Kidney tubule cell (primary cell): ENCODE measurements around the gene BOD1.

Experiments used
- DNase-seq: peaks from one replicate; pipeline ENCODE4 v3.0.0-alpha.2; 2018; ENCODE audit warnings: low spot score

Gene BOD1

DNA sequence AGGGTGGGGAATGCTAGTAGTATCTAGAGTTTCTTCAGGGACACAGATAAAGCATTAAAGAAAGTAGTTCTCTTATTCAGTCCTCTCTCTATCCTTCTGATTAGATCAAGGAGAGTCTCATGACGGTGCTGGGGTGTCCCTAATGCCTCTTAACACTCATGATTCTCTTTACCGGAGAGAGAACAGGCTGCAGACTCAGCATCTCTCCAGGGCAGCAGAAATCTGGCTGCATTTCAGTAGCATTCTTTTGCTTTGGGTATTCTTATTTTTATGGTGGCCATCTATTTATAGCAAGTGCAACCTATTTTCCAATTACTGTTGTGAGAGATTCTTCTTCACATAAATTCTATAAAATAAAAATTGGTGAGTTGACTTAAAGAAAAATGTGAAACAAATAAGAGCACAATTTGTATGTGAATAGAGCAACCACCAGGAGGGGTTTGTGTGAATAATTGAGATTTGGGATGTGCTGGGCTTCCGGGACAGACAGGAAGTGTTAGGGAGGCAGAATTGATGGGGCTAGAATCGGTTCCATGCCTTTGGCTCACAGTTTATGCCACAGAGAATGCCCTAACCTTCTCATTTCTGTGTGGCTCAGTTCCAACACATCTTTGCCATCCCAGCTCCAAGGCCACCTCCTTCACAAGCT is 23.8 kb upstream of the BOD1 start:
- DNase-seq: no peak

DNA sequence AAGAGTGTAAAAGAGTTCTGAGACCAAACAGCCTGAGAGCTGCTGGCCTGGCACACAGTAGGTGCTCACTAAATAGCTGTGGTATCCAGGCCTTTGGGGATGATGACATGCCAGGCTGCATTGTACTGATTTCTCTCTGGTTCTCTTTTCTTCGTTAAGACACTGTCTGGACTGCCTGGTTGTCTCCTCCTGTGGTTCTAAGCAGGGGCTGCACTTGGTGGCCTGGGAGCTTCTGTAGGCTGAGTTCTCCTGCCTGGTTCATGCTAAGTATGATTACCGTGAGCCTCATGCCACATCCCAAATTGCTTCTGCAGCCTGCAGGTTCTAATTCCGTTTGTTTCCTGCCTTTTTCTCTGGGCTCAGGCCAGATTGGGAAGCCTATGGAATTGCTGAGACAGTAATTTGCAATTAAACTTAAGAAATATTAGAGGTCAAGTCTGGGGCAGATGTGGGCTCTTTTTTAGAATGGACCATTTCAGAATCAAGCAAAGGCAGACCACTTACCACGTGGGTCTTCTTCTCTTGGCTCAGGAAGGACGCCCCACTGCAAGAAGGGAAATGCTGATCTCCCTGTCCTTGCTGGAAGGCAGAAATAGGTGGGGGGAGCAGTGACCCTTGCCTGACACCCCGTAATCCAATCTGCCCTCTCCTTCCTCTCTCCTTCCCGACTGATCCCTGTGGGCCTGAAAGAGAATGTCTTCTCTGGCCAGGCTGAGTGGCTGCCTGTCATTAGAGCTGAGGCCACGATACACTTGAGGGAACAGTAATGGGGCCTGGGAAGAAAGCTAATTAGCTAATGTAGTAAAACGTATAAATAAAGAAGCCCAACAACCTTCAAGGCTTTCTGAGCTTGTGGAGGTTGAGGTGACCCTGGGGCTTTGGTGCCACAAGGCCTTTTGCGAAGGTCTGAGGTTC is 21.9 kb upstream of the BOD1 start:
- no peak for DNase-seq

DNA sequence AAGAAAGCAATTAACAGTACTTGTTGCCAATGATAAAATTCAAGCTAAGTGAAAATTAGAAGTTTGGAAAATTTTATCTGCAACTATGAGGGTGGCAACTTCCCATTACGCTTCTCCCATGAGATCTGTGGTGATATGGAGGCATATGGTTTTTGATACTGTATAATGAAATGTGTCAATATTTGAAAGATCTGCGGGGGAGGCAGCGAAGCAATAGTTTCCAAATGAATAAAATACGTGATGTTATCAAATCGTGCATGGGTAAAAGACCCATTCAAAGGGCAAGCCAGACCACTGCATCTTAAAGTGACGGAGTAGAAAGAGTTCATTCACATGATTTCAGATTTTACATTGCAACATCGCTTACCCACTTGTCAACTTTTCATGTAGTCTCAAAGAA is 20.9 kb upstream of the BOD1 start:
- DNase-seq: no peak

DNA sequence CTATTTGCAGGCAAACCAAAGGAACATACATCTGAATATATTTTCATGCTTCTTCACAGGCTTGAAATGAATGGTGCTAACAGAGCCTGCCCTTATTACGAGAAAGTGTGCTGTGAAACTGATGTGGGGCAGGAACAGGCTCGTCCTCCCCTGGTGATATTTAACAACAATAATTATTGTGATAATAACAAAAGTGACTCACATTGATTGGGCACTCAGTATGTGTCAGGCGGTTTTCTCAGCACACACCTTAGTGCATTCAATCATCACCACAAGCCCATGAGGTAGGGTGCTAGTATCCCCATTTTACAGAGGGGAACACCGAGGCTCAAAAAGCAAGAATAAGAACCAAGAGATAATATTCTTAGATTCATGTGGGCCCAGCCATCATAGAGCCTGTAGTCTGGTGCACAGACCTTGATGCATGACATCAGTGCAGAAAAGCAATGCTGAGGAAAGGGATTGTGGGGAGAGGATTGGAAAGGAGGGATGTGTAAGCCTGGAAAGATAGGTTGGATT is 18.1 kb upstream of the BOD1 start:
- DNase-seq: no peak

DNA sequence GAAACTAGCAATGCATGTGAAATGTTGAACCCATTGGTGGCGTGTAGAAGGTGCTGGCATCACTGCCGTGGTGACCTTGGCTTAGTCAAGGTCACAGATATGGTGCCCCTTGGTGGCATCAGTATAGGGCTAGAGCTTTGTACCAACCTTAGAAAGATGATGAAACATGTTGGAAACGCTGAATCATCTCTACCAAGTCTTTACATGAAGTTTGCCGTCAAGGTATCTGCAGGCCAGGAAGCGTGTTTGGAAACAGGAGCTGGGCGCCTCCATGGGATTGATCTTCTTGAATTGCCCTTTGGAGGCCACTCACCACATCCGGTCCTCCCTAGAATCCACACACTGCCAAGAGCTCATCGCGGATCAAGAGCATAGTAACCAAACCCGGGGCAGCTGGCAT is 16.9 kb upstream of the BOD1 start:
- no peak for DNase-seq

DNA sequence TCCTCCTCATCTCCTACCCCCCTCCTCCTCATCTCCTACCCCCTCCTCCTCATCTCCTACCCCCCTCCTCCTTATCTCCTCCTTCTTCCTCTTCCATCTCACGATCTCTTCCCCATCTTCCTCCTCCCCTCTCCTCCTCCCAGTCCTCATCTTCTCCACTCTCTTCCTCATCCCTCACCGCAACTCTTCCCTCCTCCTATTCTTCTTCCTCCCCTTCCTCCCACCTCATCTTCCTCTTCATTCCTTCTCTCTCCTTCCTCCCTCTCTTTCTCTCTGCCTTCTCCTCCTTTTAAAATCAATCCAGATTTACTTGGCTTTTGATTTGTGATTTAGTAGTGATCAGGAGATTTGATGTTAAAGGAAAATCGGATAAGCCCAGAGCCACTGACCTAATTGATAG is 15.0 kb upstream of the BOD1 start:
- DNase-seq: no peak

DNA sequence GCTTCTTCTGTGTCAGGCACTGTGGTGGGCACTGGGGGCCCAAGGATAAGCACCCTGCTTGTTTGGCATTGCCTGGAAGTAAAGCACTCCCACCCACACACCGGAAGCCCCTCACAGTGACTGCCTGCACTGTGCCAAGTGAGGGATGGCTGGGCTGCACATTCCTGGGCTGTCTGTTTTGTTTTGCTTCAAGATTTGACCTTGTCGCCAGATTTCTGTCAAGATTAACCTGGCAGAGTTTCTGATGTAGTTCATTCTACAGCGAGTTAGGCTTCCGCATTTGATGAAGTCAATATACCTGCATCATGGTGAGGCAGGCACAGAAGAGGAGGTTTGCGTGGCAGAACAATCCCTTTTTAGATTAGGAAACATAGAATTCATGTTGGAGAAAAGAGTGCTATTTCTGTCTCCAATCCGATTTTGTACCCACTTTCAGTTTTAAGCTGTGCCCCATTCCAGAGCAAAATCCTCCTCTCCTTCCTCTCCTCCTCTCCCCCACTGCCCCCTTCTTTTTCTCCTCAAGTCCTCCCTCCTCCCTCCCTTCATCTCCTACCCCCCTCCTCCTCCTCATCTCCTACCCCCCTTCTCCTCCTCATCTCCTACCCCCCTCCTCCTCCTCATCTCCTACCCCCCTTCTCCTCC is 14.4 kb upstream of the BOD1 start:
- DNase-seq: no peak

DNA sequence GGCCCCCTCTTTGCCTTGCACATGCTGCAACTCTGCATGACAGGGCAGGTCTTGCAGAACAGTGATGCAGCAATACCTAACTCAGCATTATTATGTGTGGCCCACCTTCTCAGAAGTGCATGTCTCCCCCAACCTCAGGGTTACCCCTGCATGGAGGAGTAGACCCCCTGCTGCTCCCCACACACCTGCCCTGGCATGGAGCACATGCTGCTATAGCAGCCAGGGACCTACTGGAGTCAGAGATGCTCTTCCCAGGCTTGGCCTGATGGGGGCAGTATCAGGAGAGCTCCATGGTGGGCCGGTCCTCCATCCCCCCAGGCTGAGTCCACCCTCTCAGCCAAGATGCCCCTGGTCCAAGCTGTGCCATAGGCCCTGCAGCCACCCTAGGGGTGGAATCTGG is 13.2 kb upstream of the BOD1 start:
- no peak for DNase-seq

DNA sequence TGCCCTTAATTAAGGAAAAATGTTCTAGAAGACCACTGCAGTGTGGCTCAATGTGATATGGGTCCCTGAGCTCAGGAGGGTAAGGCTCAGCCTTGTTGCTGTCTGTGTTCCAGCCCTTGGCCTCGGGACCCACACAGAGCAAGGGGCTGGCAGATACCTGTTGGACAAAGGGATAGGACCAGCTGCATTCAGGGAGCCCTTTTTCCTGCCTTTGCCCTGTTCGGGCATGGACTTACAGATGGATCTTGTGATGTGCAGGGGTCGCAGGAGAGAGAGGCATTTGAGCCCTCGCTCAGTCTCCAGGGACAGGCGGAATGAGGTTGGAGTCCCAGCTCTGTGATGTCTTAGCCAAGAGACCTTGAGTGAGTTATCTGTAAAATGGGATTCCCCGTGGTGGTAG is 12.1 kb upstream of the BOD1 start:
- DNase-seq: no peak

DNA sequence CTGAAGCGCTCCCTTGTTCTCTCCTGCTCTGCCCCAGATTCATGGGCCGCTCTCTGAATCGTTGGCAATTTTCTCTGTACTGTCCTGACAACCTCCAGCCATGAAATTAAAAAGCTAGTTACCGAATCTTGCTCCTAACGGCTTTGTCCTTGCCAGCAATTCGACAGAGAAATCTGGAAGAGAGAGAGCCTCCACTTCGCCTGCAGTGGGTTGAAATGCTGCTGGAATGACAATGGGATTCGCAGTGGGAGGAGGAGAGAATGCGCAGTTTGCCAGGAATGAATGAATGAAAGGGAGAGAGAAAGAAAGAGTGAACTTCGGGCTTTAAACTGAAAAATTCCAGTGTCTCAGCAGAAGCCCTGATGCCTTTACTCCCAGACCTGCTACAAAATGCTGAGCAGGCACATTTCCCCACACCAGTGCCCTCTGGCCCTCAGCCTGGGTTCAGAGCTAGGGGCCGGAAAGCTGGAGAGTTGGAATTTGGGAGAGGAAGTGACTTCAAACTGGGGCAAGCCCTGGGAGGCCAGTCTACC is 11.5 kb upstream of the BOD1 start:
- DNase-seq: no peak

DNA sequence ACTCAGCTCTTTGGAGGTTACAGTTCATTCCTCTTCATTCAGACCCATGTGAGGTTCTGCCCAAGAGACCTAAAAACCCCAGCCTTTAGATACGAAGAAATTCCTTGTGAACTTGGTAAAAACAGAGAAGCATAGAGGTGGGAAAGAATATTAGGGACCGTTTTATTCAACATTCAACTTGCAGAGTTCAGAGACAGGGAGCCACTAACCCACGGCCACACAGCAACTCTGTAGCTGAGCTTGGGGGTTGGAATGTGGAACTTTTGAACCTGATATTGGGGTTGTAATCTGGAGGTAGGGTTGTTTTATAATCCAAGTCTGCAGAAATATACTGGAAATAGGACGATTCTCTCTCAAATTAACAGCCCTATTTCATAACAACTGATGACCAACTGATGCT is 10.8 kb upstream of the BOD1 start:
- DNase-seq: no peak

DNA sequence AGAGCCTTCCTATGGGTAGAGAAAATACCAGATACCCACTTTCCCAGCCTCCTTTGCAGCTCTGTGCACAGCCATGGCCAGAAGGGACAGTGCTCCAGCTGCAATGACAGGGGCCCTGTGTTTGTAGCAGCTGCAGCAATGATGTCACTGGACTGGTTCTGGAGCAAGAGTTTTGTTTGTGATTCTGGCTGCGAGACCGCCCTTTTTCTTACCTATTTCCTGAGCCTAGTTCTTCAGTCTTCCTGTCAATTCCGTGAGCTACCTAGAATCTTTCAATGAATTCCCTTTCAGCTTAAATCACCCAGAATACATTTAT is 10.0 kb upstream of the BOD1 start:
- no peak for DNase-seq

DNA sequence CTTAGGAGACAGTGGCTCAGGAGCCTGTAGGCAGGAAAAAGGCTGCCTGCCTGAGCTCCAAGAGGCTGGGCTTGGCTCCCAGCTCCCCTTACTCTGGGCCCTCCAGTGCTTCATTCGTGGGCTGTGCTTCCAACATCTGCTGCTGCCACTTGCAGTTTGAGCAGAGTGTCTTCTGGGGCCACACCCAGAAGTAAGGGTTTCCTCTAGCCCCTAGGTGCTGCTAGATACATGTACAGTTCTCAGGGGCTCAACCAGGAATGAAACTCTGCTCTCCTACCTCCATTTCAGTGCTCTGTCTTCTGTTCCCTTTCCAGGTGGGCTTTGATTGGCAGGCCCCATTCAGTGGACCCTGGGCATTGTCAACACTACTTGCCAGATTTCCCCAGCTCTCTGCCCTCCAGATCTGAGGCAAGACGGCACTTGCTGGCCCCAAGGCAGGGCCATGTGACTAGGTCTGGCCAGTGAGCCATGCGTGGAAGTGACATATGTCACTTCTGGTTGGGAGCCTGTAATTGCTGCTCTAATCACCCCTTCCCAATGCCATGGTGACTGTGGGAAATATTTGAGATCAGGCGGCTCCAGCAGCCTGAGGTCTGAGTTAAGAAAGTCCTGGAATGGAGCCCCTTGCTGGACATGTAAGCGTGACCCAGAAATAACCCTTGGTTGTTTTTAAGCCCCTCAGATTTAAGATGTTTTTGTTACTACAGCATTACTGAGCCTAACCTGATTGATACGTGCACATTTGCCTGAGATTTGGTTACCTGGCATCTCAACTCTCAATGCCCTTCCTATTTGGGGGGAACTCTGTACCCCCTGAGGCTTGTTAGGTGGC is 9.4 kb upstream of the BOD1 start:
- DNase-seq: no peak

DNA sequence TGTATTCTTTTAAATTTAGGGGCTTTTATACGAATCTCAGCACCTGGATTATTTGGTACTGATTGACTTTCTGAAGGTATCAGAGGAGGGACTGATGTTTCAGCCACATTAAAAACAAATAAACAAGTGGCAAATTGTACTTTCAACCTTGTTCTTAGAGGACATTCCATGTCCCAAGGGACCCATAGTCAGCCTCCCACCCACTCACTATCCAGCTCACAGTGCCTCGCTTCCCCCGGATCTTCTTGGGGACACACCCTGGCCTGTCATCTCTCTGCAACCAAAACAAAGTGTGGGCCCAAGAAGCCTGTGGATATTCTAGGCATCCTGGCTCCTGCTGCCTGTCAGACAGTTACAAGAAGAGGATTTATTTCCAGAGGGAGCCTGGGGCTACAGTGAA is 8.8 kb upstream of the BOD1 start:
- no peak for DNase-seq

DNA sequence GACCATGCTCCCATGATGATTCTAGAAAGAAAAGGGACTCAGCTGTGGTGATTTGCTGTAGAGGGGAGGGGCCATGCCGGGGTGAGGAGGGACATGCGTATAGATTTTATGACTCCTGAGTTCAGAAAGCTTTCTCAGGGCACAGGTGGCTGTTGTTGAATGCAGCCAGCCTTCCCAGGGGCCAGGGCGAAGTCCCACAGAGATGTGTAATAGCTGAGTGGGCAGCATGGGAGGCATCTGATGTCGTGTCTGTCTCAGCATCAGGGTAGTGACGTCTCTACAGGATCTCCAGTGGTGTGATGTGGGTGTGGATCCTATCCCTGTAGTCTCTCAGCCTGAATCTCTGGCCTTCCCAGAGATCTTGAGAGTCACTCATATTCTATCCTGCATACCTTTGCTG is 7.8 kb upstream of the BOD1 start:
- no peak for DNase-seq

DNA sequence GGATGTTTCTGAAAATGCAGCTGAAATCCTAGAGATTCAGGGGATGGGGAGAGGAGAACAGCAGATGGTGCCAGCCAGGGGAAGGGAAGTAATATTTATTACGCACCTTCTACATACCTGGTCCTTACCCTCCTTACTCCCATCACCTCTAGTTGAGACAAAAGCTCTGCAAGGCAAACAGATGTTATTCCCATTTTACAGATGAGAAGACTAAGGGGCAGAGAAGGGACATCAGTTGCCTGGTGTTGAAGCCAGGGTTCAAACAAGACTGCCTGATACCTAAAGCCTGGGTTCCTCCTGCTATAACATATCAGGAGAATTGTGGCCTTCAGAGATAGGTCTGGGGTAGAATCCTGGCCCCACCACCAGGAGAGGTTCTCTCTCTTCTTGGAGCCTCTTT is 7.3 kb upstream of the BOD1 start:
- no peak for DNase-seq

DNA sequence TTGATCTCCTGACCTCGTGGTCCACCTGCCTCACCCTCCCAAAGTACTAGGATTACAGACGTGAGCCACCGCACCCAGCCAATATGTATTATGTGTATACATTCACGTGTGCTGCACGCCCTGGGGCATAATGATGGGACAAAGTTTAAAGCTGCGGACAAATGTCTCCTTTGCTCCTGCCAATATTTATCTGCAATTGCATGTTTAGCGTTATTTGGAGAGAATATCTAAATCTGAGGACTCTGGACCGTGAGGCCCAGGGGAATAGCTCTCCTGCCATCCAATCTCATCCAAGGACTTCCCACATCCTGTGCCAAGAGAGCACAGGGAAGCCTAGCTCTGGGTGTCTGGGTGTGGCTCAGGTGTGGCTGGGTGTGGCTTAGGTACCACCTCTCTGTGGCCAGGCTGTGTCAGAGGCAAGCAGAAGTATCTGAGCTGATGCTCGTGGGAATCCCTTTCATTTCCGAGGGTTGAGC is 6.9 kb upstream of the BOD1 start:
- DNase-seq: no peak

DNA sequence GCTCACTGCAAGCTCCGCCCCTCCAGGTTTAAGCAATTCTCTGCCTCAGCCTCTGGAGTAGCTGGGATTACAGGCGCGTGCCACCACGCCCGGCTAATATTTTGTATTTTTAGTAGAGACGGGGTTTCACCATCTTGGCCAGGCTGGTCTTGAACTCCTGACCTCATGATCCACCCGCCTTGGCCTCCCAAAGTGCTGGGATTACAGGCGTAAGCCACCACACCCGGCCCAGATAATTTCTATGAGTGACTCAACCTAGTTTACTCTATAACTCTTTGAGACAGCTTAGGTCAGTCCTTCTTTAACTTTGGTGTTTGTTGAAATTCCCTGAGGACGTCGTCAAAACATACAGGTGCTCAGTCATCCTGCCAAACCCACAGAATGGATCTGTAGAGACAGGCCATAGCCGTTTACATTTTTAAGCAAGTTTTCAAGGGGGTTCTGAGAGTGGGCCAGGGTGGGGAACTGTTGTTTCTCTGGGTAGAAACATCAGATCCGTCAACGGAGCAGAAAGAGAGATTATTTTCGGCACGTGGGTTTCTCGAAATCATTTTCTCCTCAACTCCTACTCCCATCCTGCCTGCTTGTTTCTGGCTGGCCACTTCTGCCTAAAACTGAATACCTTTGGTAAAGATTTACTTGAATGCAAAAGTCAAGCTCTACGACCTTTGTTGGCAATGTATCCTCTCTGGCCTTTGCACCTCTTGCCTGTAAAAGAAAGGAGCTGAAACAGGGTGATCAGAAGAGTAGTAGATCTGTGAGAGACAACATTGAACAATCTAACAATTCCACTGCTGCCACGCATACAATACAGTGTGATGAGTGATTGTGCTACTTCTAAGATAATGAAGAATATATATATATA is 6.0 kb upstream of the BOD1 start:
- DNase-seq: peak; percentile 47

DNA sequence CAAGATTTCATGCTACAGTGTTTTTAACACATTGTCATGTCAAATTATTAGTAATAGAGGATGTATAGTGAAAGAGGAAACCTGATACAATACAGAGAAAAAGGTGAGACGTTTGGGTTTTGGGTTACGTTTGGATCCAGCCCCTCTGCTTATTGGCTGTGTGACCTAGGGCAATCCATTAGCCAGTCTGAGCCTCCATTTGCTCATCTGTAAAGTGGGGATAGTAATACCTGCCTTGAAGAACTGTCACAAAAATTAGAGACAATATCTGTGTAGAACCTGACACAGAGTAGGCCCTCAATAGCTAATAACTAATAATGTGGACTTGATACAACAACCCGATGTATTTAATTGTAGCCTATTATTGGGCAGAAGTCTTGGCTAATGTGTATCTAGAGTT is 4.3 kb upstream of the BOD1 start:
- DNase-seq: no peak

DNA sequence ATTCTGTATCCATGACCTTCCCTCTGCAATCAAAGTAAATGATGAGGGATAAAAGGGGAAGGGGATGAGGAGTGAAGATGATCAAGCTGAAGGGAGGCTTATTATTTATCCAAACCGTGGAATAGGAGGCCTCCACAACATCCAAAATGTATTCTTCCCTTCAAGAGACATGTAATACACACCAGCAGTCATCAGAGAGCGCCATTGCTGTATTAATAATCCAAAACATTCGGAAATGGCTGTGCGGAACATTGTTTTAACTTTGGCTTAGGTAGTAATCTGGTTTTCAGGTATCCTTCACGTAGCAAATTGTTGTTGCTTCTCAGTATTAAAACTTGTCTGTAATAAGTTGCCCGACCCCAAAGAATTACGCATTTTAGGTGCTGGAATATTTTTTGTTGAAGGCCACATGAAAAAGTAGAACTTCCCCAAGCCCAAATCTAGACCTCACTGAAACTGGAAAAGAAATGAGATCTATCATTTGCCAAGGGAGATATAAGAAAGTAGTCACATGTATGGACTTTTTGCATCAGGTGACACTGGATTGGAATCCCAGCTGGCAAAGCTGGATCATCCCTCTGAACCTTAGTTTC is 2.6 kb upstream of the BOD1 start:
- peak; percentile 70 for DNase-seq
